CD8-positive, alpha-beta memory T cell (primary cell): Measurements from ENCODE around the gene CBFA2T2. TPM values are rescaled to one million over a fixed set of nuclear protein-coding genes. Genes with fewer than 3 reads are reported as not detected.

Experiments used
- CTCF ChIA-PET: fragments of 350-600 bp; sonication (Branson Sonifier 250); formaldehyde crosslinking; loops from one replicate; lab custom pipeline; 2021; ENCODE audit warnings: antibody characterized with exemption; lab: Charles Lee
- POLR2A ChIA-PET: fragments of 350-600 bp; sonication (Branson Sonifier 250); formaldehyde crosslinking; loops from one replicate; lab custom pipeline; 2021; ENCODE audit warnings: antibody characterized with exemption; lab: Charles Lee
- DNase-seq, 5 donors: peaks; one replicate each; pipeline versions ENCODE4 v3.0.0 to v3.0.0-alpha.2; 2020 to 2022; ENCODE audit warnings: mixed read lengths in 1 of 5
- H3K27ac ChIP-seq: one replicate; pipeline ENCODE4 v1.7.0; 2013; ENCODE audit warnings: low read depth, mild to moderate bottlenecking, low read length, moderate library complexity
- H3K27me3 ChIP-seq: 2 replicates; pipeline ENCODE4 v1.7.0; 2013; ENCODE audit warnings: low read length, mild to moderate bottlenecking; ENCODE audit not compliant: insufficient read depth, poor library complexity, severe bottlenecking
- H3K36me3 ChIP-seq: 2 replicates; pipeline ENCODE4 v1.7.0; 2013; ENCODE audit warnings: mild to moderate bottlenecking, low read length, moderate library complexity; ENCODE audit not compliant: insufficient read depth
- H3K4me1 ChIP-seq: 2 replicates; pipeline ENCODE4 v1.7.0; 2013; ENCODE audit warnings: mild to moderate bottlenecking, low read length, moderate library complexity; ENCODE audit not compliant: insufficient read depth
- H3K4me3 ChIP-seq: 2 replicates; pipeline ENCODE4 v1.7.0; 2013; ENCODE audit warnings: mild to moderate bottlenecking, low read length
- H3K9me3 ChIP-seq: 2 replicates; pipeline ENCODE4 v1.7.0; 2013; ENCODE audit warnings: mild to moderate bottlenecking, low read length
- H3K27ac Mint-ChIP-seq, 8 donors: one replicate each; pipeline ENCODE4 v1.8.0; 2020 to 2021; ENCODE audit warnings: mixed read lengths in 8 of 8, mild to moderate bottlenecking in 6 of 8, inconsistent platforms in 3 of 8, moderate library complexity in 3 of 8
- H3K27me3 Mint-ChIP-seq, 2 donors: one replicate each; pipeline ENCODE4 v1.8.0; 2020 to 2021; ENCODE audit warnings: mixed read lengths in 2 of 2, mild to moderate bottlenecking in 1 of 2, moderate library complexity in 1 of 2
- H3K36me3 Mint-ChIP-seq, 3 donors: one replicate each; pipeline ENCODE4 v1.8.0; 2020 to 2021; ENCODE audit warnings: mixed read lengths in 3 of 3, inconsistent platforms in 1 of 3, mild to moderate bottlenecking in 1 of 3
- H3K4me1 Mint-ChIP-seq, 3 donors: one replicate each; pipeline ENCODE4 v1.8.0; 2020 to 2021; ENCODE audit warnings: mixed read lengths in 3 of 3, inconsistent platforms in 1 of 3, mild to moderate bottlenecking in 1 of 3
- H3K4me3 Mint-ChIP-seq, 7 donors: one replicate each; pipeline ENCODE4 v1.8.0; 2020 to 2021; ENCODE audit warnings: mixed read lengths in 7 of 7, mild to moderate bottlenecking in 6 of 7, moderate library complexity in 4 of 7, inconsistent platforms in 2 of 7
- H3K9me3 Mint-ChIP-seq, 5 donors: one replicate each; pipeline ENCODE4 v1.8.0; 2020 to 2022; ENCODE audit warnings: mixed read lengths in 5 of 5, mild to moderate bottlenecking in 3 of 5, moderate library complexity in 2 of 5, inconsistent platforms in 1 of 5
- polyA plus RNA-seq: library from polyadenylated mRNA; unstranded; fragments of 300-500 nt; fragmentation: Illumina TruSeq; gene quantifications from one replicate; pipeline ENCODE4 v1.2.3, GENCODE V29; 2021
- total RNA-seq, 2 experiments: library from RNA; stranded (reverse); gene quantifications; one replicate each; pipeline ENCODE4 v1.2.3, GENCODE V29; 2021

Gene CBFA2T2
- total and polyA plus RNA-seq, 3 experiments from 2014 or later = 10.7 to 25.8 (median 11.9) TPM

DNA sequence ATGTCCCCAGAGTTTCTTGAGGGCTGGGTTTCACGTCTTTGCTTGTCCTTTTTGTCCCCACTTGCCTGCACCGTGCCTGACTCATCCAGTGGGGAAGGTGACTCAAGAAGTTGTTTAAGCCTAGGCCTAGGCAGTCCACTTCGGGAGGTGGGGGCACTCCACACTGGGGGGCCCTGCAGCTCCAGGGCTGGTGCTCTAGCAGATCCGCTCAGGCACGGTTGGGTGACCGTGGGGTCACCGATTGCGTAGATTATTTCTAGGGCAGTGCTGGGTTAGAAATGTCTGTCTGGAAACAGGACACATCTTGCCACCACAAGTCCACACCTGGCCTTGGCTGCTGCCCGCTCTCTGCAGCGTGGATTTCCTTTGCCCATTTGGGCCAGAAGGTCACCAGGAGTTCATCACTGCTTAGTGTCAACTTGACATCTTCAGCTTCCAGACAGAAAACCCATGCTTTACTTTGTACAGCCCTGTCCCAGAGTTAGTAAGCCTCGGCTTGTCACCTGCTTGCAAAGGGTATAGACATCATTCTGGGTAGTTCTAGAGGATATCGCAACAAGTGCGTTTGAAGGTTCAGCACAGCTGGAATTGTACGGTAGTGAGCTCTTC, 158.6 kb downstream of the CBFA2T2 start:
- H3K36me3 ChIP-seq = no peaks in the 10 kb centered on the region
- DNase-seq = no peak
- peaks cover 0 to 32% (median 9%) of the 10 kb centered on the region in 3 donors for H3K36me3 Mint-ChIP-seq
- peaks cover 19 to 40% (median 22%) of the 10 kb centered on the region in 3 donors for H3K4me1 Mint-ChIP-seq
- POLR2A ChIA-PET = no interaction called here
- CTCF ChIA-PET = interaction anchor here (13.0 kb wide), 1 partner anchor 17 kb away, joined by 87 read pairs; the partner anchor contains the start of genes ACTL10 and C20orf144
- H3K4me1 ChIP-seq = peaks cover 9% of the 10 kb centered on the region
- no peak overlapping the region for H3K27ac ChIP-seq
- no peaks in the 10 kb centered on the region for H3K27me3 Mint-ChIP-seq
- no peaks in the 10 kb centered on the region for H3K9me3 ChIP-seq
- no peaks in the 10 kb centered on the region for H3K9me3 Mint-ChIP-seq
- H3K4me3 Mint-ChIP-seq = peak overlapping the region in 1 of 7 donors; percentile 23
- H3K27me3 ChIP-seq = no peaks in the 10 kb centered on the region
- peak overlapping the region in 4 of 8 donors; percentile 47 to 96 (median 67) for H3K27ac Mint-ChIP-seq
- H3K4me3 ChIP-seq = no peak overlapping the region

DNA sequence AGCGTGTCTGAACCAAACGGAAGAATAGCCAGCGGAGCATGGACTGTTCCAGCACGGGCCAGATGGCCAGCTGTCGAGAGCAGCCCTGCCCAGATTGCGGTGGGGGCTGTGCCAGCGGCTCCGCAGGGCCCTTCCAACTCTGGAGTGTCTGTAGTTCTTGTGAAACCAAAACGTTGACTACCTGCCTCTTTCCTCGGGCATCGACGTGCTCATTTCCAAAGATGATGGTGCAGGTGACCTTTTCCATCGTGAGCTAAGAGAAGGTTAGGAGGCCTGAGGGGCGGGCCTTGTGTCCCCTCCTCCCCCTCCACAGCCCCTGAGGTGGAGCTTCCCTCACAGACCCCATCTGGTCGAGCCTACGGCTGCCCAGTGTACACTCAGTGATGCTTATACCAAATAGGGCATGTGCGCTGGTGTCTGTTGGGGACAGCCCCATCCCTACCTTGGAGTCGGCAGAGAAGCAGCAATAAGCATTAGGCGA, 159.3 kb downstream of the CBFA2T2 start:
- ChIA-PET POLR2A (no interaction called here), CTCF (interaction anchor here (0.7 to 13.0 kb wide), 2 partner anchors 16 to 192 kb away, joined by 3 to 87 read pairs; partner anchors contain the start of genes ACTL10 and C20orf144)
- Histone ChIP-seq H3K36me3 (no peaks in the 10 kb centered on the region), H3K4me1 (peaks cover 9% of the 10 kb centered on the region), H3K27ac (no peak overlapping the region), H3K27me3 (no peaks in the 10 kb centered on the region), H3K9me3 (no peaks in the 10 kb centered on the region), H3K4me3 (no peak overlapping the region)
- peaks cover 0 to 26% (median 9%) of the 10 kb centered on the region in 3 donors for H3K36me3 Mint-ChIP-seq
- H3K27ac Mint-ChIP-seq = peak overlapping the region in 6 of 8 donors; percentile 6 to 84 (median 41)
- H3K9me3 Mint-ChIP-seq = no peaks in the 10 kb centered on the region
- DNase-seq = no peak
- peak overlapping the region in 1 of 7 donors; percentile 66 for H3K4me3 Mint-ChIP-seq
- H3K27me3 Mint-ChIP-seq = no peaks in the 10 kb centered on the region
- peaks cover 19 to 41% (median 22%) of the 10 kb centered on the region in 3 donors for H3K4me1 Mint-ChIP-seq

DNA sequence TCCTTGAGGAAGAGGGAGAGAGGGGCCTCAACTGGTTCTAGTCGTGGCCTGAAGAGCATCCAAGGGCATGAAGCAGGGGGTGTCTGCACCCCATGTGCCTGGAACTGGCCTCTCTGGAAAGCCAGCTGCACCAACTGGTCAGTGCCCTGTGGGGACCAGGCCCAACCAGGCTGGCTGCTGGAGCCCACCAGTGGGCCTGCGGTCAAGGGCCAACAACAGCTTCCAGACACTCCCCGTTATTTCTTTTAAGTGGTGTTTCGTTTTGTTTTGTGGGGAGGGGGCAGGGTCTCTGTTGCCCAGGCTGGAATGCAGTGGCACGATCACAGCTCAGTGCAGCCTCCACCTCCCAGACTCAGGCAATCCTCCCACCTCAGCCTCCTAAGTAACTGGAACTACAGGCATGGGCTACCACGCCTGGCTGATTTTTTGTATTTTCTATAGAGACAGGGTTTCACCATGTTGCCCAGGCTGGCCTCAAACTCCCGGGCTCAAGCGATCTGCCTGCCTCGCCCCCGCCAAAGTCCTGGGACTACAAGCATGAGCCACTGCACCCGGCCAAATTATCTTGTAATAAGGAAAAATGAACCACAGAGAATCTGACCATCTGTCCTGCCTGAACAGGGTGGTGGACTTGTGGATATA, 160.3 kb downstream of the CBFA2T2 start:
- ChIA-PET CTCF (interaction anchor here (13.0 kb wide), 1 partner anchor 15 kb away, joined by 87 read pairs; the partner anchor contains the start of genes ACTL10 and C20orf144), POLR2A (no interaction called here)

DNA sequence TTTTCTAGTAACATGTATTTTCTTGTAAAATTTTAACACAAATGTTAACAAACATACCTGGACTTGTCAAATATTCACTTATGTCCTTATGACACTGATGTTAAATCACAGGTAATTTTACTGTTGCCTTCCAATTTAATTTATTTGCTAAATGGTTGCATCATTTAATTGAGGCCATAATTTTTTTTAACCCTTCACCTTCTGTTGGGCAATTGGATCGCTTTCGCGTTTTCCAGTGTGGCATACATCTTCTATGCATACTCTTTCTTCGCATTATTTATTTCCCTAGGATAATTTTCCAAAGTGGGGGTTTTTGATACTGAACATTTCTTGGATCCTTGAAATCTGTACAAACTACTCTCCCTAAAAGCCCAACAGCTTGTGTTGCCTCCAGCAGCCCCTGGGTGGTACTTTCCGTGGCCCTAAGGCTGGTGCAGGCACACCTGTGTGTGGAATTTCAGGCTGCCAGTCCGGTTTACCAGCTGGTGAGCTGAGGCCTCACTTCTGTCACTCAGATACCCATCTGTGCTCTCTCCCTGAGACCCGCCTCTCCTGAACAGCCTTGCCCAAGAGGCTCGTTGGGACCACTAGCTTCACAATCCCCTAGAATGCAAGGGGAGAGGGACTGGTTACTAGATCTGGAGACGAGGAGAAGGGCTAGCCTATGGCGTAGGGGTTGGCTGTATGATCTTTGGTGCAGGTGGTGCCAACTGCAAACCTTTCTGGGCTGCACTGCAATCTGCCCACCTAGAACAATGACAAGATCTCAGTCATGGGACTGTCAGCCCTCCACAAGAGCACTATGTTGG, 161.1 kb downstream of the CBFA2T2 start:
- Histone ChIP-seq H3K36me3 (no peaks in the 10 kb centered on the region), H3K27me3 (no peaks in the 10 kb centered on the region), H3K9me3 (no peaks in the 10 kb centered on the region), H3K4me1 (peaks cover 9% of the 10 kb centered on the region), H3K4me3 (no peak overlapping the region), H3K27ac (no peak overlapping the region)
- Mint-ChIP-seq H3K27ac (peak overlapping the region in 2 of 8 donors; percentile 23 to 61), H3K36me3 (peaks cover 0 to 9% (median 3%) of the 10 kb centered on the region in 3 donors), H3K4me1 (peaks cover 19 to 41% (median 22%) of the 10 kb centered on the region in 3 donors), H3K4me3 (no peak overlapping the region), H3K9me3 (no peaks in the 10 kb centered on the region), H3K27me3 (peaks cover 0 to 1% of the 10 kb centered on the region in 2 donors)
- CTCF ChIA-PET = interaction anchor here (13.0 kb wide), 1 partner anchor 14 kb away, joined by 87 read pairs; the partner anchor contains the start of genes ACTL10 and C20orf144
- DNase-seq = no peak
- POLR2A ChIA-PET = no interaction called here

More for the DNA sequence above, 160.3 kb downstream of the CBFA2T2 start:
- H3K36me3 ChIP-seq = no peaks in the 10 kb centered on the region
- Mint-ChIP-seq H3K36me3 (peaks cover 0 to 16% (median 7%) of the 10 kb centered on the region in 3 donors), H3K4me1 (peaks cover 19 to 41% (median 22%) of the 10 kb centered on the region in 3 donors), H3K9me3 (no peaks in the 10 kb centered on the region), H3K27me3 (peaks cover 0 to 1% of the 10 kb centered on the region in 2 donors), H3K27ac (peak overlapping the region in 1 of 8 donors; percentile 24), H3K4me3 (no peak overlapping the region)
- H3K27me3 ChIP-seq = no peaks in the 10 kb centered on the region
- H3K4me1 ChIP-seq = peaks cover 9% of the 10 kb centered on the region
- H3K27ac ChIP-seq = no peak overlapping the region
- H3K4me3 ChIP-seq = no peak overlapping the region
- H3K9me3 ChIP-seq = no peaks in the 10 kb centered on the region
- no peak for DNase-seq

DNA sequence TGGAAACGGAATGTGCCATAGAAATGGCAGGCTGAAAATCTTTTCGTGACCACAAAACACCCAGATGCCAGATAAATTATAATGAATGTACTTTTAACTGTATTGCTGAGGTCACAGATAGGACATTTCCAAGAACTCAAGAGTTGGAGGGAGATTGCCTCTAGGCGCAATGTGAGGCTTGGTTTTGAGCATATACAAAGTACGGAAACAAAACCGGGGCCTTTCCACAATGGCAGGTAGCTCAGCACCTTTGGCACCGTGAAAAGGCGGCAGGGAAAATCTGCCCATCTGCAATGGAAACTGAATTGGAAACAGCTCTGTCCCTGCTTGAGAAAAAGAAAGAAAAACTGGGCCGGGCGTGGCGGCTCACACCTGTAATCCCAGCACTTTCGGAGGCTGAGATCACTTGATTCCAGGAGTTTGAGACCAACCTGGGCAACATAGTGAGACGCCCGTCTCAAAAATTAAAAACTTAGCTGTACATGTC, 161.7 kb downstream of the CBFA2T2 start:
- CTCF ChIA-PET = interaction anchor here (13.0 kb wide), 1 partner anchor 14 kb away, joined by 87 read pairs; the partner anchor contains the start of genes ACTL10 and C20orf144
- peak overlapping the region in 3 of 8 donors; percentile 15 to 61 (median 17) for H3K27ac Mint-ChIP-seq
- Histone ChIP-seq H3K9me3 (no peaks in the 10 kb centered on the region), H3K4me3 (no peak overlapping the region), H3K36me3 (no peaks in the 10 kb centered on the region), H3K27ac (no peak overlapping the region), H3K4me1 (peaks cover 9% of the 10 kb centered on the region), H3K27me3 (no peaks in the 10 kb centered on the region)
- DNase-seq = no peak
- peaks cover 19 to 41% (median 22%) of the 10 kb centered on the region in 3 donors for H3K4me1 Mint-ChIP-seq
- no peak overlapping the region for H3K4me3 Mint-ChIP-seq
- peaks cover 0 to 6% (median 0%) of the 10 kb centered on the region in 3 donors for H3K36me3 Mint-ChIP-seq
- peaks cover 0 to 1% of the 10 kb centered on the region in 2 donors for H3K27me3 Mint-ChIP-seq
- POLR2A ChIA-PET = interaction anchor here (1.1 kb wide), 1 partner anchor 162 kb away, joined by 3 read pairs; the partner anchor contains the start of gene CBFA2T2
- no peaks in the 10 kb centered on the region for H3K9me3 Mint-ChIP-seq

DNA sequence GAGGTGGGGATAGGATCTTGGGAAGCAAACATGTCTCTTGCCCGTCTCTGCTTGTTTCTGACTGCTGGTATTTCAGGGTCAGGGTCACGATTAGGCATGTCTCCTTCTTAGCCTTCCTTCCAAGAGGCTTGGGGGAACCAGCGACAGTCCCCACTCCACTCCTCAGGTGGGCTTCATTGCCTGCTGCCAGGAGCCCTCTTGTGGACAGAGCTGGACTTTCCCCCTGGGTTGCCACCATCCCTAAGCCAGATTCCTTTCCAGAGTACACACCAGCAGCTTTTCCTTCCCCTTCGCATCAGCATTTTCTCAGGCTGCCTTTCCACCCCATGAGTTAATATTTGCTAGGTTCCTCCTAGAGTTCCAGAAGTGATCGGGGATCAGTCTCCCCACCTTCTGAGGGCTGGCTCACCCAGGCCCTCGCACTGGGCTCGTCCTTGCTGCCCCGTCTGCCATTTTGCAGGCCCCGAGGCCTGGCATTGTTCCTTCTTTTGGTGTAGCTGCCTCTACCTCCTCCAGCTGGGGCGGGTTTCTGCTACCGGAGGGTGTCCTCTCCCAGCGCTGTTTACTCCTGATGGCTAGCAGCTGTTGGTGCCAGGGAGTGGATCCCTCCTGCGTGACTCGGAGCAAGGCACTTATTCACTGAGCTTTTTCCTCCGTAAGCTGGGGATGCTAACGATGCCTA, 163.5 kb downstream of the CBFA2T2 start:
- no peak overlapping the region for H3K4me3 Mint-ChIP-seq
- Histone ChIP-seq H3K27me3 (no peaks in the 10 kb centered on the region), H3K36me3 (no peaks in the 10 kb centered on the region), H3K9me3 (no peaks in the 10 kb centered on the region), H3K27ac (no peak overlapping the region), H3K4me1 (no peaks in the 10 kb centered on the region), H3K4me3 (no peak overlapping the region)
- CTCF ChIA-PET = interaction anchor here (0.9 to 13.0 kb wide), 6 partner anchors 8 to 199 kb away, joined by 3 to 87 read pairs (median 6); partner anchors contain the start of genes ACTL10 and C20orf144
- POLR2A ChIA-PET = interaction anchor here (0.6 kb wide), 1 partner anchor 196 kb away, joined by 4 read pairs; no protein-coding TSS in a partner anchor
- H3K36me3 Mint-ChIP-seq = no peaks in the 10 kb centered on the region
- H3K27ac Mint-ChIP-seq = peak overlapping the region in 2 of 8 donors; percentile 72 to 91
- DNase-seq = peak in 4 of 5 donors; percentile 20 to 70 (median 34)
- peaks cover 10 to 25% (median 12%) of the 10 kb centered on the region in 3 donors for H3K4me1 Mint-ChIP-seq
- H3K9me3 Mint-ChIP-seq = no peaks in the 10 kb centered on the region
- peaks cover 0 to 1% of the 10 kb centered on the region in 2 donors for H3K27me3 Mint-ChIP-seq
